Measurements from ENCODE around the gene GEMIN7.
A peak's percentile ranks its signal among the peaks of the same experiment; 100 is the strongest.
"Not testable (repeated sequence)": the region's sequence is repeated elsewhere in the genome, so short reads cannot be mapped to it uniquely, and the experiment has no call there.

The GEMIN7 gene

DNA sequence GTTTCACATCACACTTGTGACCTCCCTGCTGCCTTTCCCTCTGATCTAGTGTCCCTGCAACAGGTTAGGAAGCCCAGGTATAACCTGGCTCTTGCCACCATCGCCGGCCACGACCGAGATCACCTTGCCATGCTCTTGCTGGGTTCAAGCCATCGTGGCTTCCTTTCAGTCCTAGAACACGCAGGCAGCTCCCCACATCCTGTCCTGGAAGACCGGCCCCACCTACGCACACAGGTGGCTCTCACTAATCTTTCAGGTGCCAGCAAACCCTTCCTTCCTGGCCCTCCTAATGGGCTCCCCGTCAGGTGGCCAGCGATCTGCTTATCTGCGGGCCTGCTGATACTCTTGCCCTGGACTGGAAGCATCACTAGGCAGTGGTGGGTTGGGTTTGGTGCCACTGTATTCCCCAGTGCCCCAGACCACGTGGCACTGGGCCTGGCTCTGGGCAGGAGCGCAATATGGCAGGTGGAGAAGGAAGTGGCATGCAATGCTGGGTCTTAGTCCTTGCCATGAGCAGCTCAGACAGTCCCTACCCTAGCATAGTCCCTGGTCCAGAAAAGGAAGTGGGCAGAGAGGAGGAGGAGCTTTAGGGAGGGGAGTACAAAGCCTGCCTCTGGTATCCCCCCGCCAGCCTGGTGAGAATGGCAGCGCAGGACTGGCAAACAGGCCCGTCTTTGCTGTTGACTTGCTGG is 25.7 kb downstream of the GEMIN7 start:
- no peak for DNase-seq (ENCODE audit: low spot score)

DNA sequence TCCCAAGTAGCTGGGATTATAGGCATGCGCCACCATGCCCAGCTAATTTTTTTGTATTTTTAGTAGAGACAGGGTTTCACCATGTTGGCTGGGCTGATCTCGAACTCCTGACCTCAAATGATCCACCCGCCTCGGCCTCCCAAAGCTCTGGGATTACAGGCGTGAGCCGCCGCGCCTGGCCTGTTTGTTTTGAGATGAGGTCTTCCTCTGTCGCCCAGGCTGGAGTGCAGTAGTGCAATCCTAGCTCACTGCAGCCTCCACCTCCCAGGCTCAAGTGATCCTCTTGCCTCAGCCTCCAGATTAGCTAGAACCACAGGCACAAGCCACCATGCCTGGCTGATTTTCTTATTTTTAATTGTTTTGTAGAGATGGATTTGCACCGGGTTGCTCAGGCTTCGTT is 27.3 kb downstream of the GEMIN7 start:
- not testable (repeated sequence) for DNase-seq (ENCODE audit: low spot score)

DNA sequence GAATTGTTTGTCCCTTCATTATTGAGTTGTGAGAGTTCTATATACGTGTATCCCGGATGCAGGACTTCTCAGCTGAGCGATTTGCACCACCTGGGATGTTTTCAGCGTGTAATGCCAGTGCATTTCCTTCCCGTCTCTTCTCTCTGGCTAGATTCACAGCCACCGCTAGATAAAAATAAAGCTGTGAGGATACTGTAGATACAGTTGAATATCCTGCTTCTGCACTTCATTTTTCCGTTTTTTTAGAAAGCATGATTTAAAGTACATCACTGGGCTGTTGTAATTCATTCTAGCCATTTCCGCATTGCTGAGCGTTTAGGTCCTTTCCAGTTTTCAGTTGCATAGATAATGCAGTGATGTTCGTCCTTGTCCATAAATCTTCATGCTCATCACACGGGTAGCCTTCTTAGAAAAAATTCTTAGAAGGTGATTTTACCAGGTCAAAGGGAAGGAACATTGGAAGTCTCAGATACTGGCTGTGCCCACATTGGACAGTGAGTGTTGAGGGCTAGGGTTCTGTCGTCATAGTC is 28.6 kb downstream of the GEMIN7 start:
- no peak for DNase-seq (ENCODE audit: low spot score)

DNA sequence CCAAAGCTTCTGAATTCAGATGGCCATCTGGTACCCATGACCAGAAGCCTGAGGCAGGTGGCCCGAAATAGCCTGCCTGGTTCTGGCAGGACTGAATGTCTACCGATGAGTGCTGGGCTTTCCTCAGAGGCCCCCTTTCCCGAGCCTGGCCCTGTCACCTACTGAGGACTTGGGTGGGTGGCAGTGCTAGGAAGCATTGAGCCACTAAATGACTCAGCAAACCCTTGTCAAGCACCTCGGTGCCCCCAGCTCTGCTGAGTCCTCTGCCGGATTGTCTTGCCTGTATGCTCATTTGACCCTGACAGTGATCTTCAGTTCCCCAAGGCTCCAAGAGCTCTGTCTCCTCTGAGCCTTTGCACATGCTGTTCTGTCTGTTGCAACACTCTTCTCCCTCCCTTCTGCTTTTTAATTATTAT is 31.8 kb downstream of the GEMIN7 start:
- DNase-seq (ENCODE audit: low spot score): no peak

DNA sequence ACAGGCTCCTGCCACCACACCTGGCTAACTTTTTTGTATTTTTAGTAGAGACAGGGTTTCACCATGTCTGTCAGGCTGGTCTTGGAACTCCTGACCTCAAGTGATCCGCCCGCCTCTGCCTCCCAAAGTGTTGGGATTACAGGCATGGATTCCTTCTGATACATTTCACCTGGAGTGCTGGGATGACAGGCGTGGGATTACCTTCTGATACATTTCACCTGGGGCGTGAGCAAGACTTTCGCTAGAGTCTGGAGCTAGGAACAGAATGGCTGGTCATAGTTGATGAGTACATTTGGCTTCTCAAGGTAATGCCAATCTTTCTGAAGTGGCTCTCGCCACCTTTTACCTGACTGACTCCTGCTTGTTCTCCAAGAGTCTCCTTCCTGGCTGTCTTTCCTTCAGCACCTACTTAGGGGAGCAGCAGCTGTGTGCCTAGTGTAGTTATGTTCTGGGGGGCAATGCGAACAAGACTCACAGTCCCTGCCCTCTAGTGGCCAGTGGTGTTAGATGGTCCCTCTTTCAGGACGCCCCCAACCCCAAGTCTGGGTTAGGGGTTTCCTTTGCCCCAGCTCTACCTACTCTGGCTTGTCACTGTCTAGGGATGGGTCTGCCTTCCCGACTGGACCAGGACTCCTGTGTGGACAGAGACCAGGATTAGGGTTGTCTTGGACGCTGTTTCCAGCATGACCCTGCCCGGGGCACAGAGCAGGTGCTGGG is 33.2 kb downstream of the GEMIN7 start:
- DNase-seq (ENCODE audit: low spot score): no peak

DNA sequence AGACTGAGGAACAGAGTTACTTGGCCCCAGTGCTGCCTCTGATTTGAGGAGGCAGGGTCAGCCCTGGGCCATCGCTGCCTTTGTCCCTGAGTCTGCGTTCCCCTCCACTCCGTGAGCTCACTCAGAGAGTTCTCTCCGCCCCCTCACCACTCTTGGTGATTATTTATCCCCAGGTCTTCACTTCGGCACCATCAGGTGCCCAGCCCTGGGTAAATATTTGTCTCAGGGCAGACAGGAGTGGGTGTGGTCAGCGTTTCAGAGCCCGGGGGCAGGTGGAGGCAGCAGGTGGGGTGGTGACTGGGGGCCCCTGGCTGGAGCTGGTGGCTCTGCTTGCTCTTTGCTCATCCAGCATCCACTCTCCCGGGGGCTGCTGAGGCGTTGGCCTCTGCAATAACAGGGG is 34.6 kb downstream of the GEMIN7 start:
- DNase-seq (ENCODE audit: low spot score): no peak

DNA sequence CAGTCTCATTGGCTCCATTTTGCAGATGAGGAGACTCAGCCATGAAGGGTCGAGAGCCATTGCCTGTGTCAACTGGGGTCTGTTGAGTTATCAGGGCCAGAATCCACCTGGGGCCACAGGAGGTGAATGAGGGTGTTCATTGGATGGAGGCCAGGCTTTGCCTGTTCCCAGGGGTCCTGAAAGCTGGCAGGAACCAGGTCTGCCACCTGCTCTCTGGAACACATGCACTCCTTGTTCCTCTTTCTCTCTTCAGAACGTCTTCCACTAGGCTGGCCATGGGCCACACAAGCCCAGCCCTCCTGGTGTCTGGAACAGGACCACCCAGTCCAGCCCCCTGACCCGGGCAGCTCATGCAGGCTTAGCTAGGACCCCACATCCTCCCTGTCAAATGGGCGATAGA is 35.1 kb downstream of the GEMIN7 start:
- no peak for DNase-seq (ENCODE audit: low spot score)

DNA sequence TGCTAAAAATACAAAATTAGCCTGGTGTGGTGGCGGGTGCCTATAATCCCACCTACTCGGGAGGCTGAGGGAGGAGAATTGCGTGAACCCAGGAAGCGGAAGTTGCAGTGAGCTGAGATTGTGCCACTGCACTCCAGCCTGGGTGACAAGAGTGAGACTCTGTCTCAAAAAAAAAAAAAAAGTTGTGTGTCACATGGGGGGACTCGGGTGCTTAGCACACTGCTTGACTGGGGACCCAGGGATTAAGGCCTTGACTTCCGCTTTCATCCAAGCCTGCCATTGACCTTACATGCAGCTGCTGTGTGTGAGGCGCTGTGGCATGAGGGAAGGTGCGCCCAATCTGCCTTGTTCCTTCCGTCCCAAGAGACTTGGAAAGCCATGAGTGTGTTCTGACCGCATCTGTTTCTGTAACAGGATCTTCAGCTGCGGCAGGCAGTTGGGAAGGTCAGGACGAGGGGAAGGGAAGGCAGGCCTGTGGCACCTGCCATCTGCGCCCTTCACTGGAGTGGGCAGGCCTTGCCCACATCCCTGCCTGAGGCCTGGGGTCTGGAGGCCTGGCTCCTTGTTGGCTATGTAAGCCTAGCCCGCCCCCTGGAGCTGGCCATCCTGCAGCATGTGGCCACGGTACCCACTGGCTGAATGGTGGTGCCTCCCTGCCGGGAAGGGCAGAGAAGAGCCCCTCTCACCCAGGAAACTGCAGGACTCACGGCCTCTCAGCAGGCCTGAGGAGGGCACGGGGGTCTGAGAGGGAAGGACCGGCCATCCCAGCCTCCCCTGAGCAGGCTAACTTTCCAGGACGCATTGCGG is 37.0 kb downstream of the GEMIN7 start:
- no peak for DNase-seq (ENCODE audit: low spot score)

DNA sequence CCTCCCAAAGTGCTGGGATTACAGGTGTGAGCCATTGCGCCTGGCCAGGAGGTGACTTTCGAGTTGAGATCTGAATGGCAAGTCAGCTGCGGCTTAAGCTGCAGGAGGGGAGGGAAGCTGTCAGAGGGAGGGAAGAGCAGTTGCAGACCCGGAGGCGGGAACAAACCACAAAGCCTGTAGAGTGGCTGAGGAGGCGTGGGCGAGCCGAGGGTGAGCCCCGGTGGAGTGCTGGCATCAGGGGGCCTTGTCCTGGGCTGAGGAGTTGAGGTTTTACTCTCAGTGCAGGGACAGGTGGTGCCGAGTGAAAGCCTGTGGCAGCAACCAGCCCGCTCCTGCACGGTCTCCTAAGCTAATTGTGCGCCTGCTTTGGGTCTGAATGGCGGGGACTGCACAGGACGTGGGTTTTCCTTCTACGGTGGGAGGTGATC is 38.1 kb downstream of the GEMIN7 start:
- no peak for DNase-seq (ENCODE audit: low spot score)

DNA sequence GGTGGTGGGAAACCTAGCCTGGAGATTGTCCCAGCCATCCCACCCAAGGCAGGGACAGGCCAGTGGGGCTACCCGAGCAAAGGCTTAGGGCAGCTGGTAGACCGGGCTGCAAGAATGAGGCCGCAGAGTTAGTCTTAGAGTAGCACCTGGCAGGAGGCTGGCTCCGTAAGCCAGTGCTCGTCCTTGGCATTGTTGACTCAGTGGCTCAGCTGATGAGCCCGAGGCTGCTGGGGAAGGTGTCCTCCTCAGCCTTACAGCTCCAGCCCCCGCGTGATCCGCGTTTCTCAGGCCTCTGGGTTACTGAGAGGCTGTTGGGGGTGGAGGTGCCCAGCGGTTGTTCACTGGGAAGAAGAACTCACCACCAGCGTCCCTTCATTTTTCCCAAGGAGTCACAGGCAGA is 38.6 kb downstream of the GEMIN7 start:
- DNase-seq (ENCODE audit: low spot score): no peak

DNA sequence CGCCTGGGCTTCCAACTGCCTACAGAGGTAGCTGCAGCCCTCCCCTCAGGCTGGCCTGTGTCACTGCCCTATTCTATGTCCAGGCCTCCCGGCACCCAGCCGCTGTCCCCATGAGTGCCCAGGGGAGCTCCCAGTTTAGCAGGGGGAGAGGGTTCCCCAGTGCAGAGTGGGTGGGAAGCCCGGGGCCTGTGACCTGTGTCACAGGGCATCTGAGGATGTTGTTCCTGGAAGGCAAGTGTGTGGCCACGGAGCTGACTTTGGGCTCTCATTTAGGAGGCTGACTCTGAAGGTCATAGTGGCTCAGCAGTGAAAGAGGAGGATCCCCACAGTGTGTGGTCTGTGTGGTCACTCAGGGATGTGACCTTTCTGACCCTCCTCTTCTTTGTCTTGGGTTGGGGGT is 39.0 kb downstream of the GEMIN7 start:
- DNase-seq (ENCODE audit: low spot score): no peak

DNA sequence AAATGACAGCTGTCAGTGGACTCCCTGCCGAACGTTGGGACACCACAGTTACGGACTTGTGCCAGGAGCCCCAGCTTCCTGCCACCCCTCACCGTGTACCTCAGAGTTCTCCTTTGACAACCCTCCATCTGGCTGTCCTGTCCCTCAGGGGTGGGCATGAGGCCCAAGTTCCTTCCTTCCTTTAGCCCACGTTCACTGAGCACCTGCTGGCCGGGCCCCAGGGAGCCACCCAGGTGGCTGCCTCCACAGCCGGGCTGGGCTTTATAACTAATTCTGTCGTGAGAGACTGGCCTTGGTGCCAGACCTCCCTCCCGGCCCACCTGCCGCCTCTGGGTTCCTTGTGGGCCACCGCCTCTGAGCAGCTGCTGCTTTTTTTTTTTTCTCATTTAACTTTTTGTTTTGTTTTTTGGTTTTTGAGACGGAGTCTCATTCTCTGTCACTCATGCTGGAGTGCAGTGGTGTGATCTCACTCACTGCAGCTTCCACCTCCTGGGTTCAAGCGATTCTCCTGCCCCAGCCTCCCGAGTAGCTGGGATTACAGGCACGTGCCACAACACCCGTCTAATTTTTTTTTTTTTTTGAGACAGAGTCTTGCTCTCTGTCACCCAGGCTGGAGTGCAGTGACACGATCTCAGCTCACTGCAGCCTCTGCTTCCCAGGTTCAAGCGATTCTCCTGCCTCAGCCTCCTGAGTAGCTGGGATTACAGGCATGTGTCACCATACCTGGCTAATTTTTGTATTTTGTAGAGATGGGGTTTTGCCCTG is 39.7 kb downstream of the GEMIN7 start:
- DNase-seq (ENCODE audit: low spot score): not testable (repeated sequence)

DNA sequence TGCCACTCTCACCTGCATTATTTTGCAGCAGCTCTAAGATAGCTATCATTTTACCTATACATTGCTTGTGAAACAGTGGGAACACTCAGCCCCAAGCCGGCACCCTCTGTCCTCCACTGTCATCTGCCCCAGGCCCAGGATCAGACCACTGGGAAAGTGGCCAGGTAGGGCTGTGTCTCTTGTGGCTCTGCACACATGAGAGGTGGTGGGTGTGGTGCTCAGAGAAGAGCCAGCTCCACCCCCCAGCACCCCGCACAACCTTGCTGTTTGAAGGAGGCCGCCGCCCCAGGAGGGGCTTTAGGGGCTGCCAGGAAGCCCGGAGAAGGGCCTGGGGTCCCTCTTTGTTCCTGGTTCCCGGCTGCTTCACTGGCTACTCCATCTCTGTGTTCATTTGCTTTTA is 40.5 kb downstream of the GEMIN7 start:
- no peak for DNase-seq (ENCODE audit: low spot score)

DNA sequence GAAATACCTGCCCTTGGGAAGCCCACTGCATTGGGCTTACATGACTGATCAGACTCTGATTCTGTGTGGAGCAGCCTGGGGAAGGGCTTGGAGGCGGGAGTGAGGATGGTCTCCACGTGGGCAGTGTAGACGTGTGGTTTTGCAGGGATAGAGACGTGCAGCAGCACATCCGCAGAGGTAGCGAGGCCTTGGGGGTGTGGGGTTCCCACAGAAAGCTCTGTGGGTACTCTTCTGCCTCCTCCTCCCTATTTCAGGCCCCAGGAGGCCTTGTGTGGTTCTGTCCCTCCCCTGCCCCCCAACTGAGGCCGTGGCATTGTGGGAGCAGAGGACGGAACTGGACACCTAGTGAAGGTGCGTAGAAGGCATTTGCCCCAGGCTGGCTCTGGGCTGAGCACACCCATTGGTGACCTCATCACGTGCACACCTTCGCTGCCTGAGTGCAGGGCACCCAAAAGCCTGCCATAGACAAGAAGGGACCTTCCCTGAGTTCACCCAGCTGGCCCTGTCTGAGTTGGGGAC is 42.8 kb downstream of the GEMIN7 start:
- no peak for DNase-seq (ENCODE audit: low spot score)

DNA sequence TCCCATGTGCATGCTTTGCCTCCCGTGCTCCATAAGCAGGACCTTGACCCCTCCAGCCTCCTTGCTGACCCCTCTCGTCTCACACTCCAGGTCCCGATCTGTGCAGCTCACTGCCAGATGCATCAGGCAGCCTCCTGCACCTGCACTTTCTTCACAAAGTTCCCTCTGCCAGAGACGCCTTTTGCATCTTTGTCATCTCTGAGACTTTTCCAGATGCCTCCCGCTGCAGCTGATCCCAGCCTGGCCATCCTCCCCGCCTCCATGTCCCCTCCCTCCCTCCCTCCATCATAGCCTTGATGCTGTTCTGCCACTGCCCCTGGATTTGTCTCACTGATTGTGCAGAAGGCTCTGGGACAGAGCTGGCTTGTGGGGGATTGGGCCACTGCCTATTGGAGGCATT is 43.8 kb downstream of the GEMIN7 start:
- DNase-seq (ENCODE audit: low spot score): no peak

DNA sequence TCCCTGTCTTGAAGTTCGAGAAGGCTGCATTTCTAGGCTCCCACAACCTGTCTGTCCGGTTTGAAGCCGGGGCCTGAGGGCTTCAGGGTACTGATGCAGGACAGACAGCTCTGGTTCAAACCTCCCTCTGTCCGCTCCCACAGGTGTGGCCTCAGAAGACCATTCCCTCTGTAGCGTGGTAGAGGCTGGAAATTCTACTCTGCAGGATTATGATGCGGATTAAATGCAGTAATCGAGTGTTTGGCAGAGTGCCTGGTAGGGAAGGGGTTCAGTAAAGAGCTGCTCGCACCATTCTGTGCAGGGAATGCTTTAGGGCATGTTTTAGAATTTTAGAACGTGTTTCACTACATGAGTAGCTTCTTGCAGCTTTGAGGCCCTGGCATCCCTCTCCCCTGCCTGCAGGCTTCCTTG is 44.4 kb downstream of the GEMIN7 start:
- no peak for DNase-seq (ENCODE audit: low spot score)

DNA sequence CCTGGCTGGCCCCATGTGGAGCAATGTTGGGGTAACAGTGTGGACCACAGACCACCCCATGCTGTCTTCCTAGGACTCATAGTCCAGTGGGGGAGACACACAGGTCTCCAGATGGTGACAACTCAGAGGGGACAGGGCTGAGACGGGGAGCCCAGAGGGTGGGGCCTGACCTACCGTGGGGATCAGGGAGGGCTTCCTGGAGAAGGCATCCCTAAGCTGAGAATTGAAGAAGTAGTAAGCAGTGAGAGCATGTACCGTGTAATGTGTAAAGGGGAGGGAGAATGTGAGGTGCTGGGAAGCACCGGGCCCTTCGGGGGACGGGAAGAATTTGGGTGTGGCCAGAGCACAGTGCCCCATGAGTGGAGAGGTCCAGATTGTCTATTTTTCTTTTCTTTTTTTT is 45.0 kb downstream of the GEMIN7 start:
- no peak for DNase-seq (ENCODE audit: low spot score)

DNA sequence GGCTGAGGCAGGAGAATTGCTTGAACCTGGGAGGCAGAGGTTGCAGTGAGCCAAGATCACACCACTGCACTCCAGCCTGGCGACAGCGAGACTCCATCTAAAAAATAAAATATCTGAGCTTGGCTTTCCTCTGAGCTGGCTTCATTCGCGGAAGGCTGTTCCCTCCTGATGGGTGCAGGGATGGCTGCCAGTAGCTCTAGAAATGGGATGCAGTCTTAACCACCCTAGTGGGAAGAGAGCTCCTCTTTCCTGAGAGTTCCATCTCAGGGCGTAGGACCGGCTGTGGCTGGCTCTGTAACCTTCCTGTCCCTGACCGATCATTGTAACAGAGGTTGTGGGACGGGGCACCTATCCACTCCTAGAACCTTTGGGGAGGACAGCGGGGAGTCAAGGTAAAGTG is 46.3 kb downstream of the GEMIN7 start:
- no peak for DNase-seq (ENCODE audit: low spot score)

DNA sequence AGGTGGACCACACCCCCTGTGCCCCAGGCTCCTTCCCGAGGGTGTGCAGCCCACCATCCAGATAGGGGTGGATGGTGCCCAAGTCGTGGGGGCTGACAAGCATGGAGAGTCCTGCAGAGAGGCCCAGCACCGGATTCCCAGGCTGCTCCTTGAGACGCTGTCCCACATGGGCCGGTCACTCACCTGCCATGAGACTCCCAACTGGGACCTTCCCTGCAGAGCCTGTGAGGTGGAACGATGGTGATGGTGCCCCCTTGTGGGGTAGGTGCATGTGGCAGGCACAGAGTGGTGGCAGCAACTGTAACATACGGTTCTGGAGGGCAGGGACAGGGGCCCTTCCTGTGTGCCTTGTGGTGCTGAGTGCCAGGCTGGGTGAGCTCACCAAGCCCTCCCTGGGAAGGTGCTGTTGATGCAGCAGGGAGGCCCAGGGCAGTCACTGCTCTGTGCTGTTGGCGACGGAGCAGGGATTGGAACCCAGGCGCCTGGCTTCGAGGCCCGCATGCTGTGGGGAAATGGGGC is 47.0 kb downstream of the GEMIN7 start:
- DNase-seq (ENCODE audit: low spot score): peak; percentile 72

DNA sequence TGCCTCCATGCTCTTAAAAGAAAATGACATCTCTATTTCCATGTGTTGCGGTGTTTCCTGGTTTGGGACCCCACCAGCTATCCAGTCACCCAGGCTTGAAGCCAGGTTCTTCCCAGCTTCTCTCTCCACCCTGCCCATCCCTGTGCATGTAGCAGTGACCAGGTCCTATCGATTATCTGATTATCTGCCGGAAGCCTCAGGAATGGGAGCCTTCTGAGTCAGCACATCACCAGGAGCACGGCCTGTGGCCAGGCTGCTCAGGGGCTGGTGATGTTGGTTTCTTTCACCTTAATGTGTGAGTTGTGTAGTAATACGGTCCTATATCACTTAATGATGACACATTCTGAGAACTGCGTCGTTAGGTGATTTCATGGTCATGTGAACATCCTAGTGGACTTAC is 47.6 kb downstream of the GEMIN7 start:
- DNase-seq (ENCODE audit: low spot score): no peak

DNA sequence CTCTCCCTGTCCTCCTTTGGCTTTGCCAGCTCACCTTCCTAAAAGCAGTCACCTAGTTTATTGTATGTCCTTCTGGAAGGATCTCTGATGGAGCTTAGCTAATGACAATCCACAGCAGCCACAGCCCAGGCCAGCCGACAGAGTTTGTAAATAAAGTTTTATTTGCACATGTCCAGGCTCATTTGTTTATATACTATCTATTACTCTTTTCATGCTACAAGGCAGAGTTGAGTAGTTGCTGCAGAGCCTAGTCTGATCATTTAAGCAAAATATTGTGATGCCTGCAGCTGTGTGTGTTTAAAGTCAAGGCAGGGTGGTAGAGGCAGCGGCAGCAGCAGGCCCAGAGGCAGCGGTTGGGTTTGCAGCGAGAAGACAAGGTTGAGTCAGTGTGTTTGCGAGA is 49.1 kb downstream of the GEMIN7 start:
- no peak for DNase-seq (ENCODE audit: low spot score)

DNA sequence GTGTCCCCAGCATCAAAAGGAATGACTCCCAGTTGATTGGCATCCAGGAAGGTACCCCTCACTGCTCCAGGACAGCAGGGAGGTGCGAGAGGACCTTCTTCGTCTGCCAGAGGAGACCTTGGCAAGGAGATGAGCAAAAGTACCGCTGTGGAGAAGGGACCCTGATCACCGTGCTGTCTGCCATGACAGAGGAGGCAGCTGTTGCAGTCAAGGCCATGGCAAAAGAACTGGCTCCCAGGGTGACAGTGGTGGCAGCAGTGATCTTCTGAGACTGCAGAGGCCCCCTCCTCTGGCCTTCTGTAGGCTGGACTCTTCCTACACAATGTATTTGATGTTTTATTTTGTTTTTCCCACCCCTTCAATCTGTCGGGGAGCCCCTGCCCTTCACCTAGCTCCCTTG is 49.7 kb downstream of the GEMIN7 start:
- DNase-seq (ENCODE audit: low spot score): no peak
